Cortex of kidney (tissue), 1 donor: Measurements from ENCODE around the gene ME3.
"Not testable (repeated sequence)": the region's sequence is repeated elsewhere in the genome, so short reads cannot be mapped to it uniquely, and the experiment has no call there.

Experiments
- DNase-seq: peaks from one replicate; lab custom pipeline; 2025; lab: John Stamatoyannopoulos, UW

ME3 gene

GRCh38 chr11:86433361-86434095 lies 238.9 kb downstream of the ME3 start:
- not testable (repeated sequence) for DNase-seq

- no peak for DNase-seq
Observed at GRCh38 chr11:86431258-86431657, 241.2 kb downstream of the ME3 start.

- DNase-seq: no peak
Observed at GRCh38 chr11:86427441-86427840, 245.0 kb downstream of the ME3 start.

GRCh38 chr11:86423488-86423887 lies 248.9 kb downstream of the ME3 start:
- not testable (repeated sequence) for DNase-seq

- no peak for DNase-seq
Observed at GRCh38 chr11:86422371-86422770, 250.0 kb downstream of the ME3 start.

- DNase-seq: no peak
Observed at GRCh38 chr11:86421946-86422345, 250.5 kb downstream of the ME3 start.

- DNase-seq: no peak
Observed at GRCh38 chr11:86418917-86419316, 253.5 kb downstream of the ME3 start.

DNA sequence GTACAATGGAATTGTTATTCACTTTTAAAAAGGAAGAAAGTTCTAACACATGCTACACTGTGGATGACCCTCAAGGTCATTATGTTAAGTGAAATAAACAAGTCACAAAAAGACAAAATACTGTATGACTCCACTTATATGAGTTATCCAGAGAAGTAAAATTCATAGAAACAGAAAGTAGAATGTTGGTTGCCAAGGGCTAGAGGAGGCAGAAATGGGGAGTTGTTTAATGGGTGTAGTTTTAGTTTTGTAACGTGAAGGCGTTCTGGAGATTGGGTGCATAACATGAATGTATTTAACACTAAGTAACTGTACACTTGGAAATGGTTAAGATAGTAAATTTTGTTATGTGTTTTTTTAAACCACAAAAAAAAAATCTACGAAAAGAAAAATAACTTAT lies 253.9 kb downstream of the ME3 start:
- DNase-seq: no peak

GRCh38 chr11:86418106-86418505 lies 254.3 kb downstream of the ME3 start:
- no peak for DNase-seq

GRCh38 chr11:86416951-86417350 lies 255.5 kb downstream of the ME3 start:
- DNase-seq: not testable (repeated sequence)

DNA sequence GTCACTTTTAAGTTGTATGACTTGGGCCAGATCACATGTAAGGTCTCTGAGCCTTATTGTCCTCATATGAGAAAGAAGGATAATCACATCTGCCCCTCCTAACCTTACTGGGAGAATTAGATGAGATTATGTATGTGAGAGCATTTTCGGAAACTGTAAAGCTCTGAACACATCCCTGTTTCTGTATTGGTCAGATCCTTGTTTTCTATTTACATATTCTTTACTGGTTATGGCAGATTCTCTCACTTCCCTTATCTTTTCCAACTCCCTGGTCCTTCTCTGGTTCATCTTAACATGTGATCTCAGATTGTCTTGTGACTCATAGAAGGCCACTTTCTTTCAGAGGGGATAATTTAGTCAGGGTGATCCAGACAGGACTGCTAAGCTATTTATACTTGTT lies 255.9 kb downstream of the ME3 start:
- no peak for DNase-seq

DNA sequence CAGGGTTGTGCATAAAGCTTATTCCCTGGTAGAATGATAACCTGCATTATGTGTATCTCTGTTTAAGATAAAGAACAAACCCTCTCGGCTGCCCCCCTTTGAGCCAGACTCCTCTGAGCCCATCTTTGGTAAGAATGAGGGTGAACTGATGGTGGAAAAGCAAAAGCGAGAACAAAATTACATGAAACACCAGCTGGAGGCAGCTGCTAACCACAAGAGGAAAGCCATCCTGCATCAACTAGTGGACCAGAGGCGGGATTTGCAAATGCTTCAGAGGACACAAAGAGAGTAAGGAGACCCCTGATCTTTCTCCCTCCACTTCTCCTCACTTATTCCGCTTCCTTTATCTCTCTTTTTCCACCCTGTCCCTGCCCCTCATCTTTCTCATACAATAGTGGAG lies 257.4 kb downstream of the ME3 start:
- DNase-seq: no peak

DNA sequence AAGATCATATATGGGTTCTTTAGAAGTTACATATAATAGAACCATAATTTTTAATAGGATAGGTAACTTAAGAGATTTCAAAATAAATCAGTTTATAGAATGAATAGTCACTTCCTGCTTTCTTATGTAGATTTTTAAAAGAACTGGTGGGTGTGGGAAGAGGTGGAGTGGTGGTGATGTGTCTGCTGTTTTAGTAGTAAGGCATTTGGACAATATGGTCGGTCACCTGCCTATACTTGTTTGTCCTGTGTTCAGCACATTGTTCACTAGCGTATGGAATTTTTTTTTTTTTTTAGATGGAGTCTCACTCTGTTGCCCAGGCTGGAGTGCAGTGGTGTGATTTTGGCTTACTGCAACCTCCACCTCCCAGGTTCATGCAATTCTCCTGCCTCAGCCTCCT lies 258.4 kb downstream of the ME3 start:
- no peak for DNase-seq

DNA sequence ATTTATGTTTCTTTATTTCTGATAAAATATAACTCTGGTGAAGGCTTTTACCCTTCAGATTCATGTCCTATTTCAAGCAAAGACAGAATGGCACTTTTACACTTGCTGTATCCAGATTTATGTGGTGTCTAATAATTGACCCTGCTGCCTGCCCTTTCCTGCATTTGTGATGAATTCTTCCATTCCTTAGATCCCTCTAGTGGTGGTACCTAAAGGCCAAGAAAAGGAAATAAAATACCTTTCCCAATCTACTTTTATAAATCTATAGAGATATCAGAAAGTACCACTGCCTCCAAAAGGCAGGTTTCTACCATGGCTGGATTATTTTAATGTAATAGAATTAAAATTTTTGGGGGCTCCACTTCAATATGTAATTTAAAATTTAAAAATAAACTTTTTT lies 263.6 kb downstream of the ME3 start:
- no peak for DNase-seq

GRCh38 chr11:86403458-86403857 lies 269.0 kb downstream of the ME3 start:
- DNase-seq: no peak

- no peak for DNase-seq
Observed at GRCh38 chr11:86398106-86398505, 274.3 kb downstream of the ME3 start.

- DNase-seq: no peak
Observed at GRCh38 chr11:86397351-86397750, 275.1 kb downstream of the ME3 start.

- no peak for DNase-seq
Observed at GRCh38 chr11:86396396-86396795, 276.0 kb downstream of the ME3 start.

DNA sequence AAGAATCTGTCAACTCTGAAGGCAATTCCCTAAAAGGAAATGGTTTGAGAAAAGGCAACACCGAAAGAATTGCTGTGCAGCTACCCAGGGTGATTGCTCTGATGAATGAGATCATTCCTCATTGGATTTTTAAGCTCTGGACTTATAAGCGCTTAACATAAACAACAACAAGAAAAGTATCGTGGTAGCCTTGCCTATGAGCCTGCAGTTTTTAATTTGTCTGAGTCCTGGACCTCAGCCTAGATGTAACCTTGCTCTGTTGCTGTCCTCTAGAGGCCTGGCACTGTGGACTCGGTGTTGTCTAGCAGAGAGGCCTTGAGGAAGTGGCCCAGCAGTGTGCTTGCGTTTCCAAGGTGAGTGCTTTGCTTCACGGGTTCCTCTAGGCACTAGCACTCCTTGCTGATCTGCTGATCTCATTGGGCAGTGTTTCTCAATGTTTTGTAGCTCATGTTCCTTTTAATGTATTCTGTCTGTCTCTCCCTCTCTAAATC lies 277.3 kb downstream of the ME3 start:
- no peak for DNase-seq
